ENCODE results near the gene CPNE1. TPM values are rescaled to one million over a fixed set of nuclear protein-coding genes. Genes with fewer than 3 reads are reported as not detected.

CPNE1 gene
- total and polyA plus RNA-seq, 3 experiments from 2014 or later = 295 to 378 (median 305) TPM

DNA sequence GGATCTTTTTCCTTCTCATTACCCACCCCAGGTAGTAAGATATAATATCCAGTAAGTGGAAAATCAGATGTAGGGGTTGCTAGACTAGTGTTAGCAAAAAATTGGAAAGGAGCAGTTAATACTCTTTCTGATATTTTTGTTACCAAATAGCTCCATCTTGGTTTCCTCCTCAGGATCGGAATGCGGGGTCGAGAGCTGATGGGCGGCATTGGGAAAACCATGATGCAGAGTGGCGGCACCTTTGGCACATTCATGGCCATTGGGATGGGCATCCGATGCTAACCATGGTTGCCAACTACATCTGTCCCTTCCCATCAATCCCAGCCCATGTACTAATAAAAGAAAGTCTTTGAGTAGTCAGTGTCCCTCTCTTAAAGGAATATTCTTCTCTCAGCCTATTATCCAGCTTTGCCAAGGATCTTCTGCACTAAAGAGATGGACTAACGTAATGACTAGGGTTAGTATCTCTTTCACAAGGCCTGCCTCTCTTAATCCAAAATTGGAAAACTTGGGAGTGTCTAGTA is 36.0 kb upstream of the CPNE1 start:
- H3K9me3 ChIP-seq (ENCODE audit: low read length) = no peaks in the 10 kb centered on the region
- Mint-ChIP-seq H3K27ac (peak overlapping the region; percentile 87 to 98 (median 96)), H3K27me3 (peaks cover 0 to 2% of the 10 kb centered on the region in 2 donors), H3K4me3 (peak overlapping the region; percentile 41 to 96 (median 94)), H3K9me3 (peaks cover 0 to 2% (median 0%) of the 10 kb centered on the region in 5 donors), H3K4me1 (peaks cover 37 to 60% (median 58%) of the 10 kb centered on the region in 3 donors), H3K36me3 (peaks cover 9 to 66% (median 15%) of the 10 kb centered on the region in 3 donors)
- H3K4me1 ChIP-seq (ENCODE audit: insufficient read depth, low read length) = peaks cover 21% of the 10 kb centered on the region
- H3K36me3 ChIP-seq (ENCODE audit: insufficient read depth, low read length) = peaks cover 23% of the 10 kb centered on the region
- no peaks in the 10 kb centered on the region for H3K27me3 ChIP-seq (ENCODE audit: insufficient read depth, low read length, poor library complexity, severe bottlenecking)
- peak overlapping the region; percentile 94 for H3K27ac ChIP-seq (ENCODE audit: low read depth, low read length)
- POLR2A ChIA-PET = interaction anchor here (0.6 to 2.3 kb wide), 5 partner anchors 37 to 1185 kb away, joined by 3 to 19 read pairs (median 8); partner anchors contain the start of genes DYNLRB1, RBM39 and SCAND1
- no peak overlapping the region for H3K4me3 ChIP-seq (ENCODE audit: low read length)
- no peak for DNase-seq
- CTCF ChIA-PET = interaction anchor here (1.6 to 2.7 kb wide), 2 partner anchors 42 to 100 kb away, joined by 5 to 10 read pairs; partner anchors contain the start of gene RBM39

DNA sequence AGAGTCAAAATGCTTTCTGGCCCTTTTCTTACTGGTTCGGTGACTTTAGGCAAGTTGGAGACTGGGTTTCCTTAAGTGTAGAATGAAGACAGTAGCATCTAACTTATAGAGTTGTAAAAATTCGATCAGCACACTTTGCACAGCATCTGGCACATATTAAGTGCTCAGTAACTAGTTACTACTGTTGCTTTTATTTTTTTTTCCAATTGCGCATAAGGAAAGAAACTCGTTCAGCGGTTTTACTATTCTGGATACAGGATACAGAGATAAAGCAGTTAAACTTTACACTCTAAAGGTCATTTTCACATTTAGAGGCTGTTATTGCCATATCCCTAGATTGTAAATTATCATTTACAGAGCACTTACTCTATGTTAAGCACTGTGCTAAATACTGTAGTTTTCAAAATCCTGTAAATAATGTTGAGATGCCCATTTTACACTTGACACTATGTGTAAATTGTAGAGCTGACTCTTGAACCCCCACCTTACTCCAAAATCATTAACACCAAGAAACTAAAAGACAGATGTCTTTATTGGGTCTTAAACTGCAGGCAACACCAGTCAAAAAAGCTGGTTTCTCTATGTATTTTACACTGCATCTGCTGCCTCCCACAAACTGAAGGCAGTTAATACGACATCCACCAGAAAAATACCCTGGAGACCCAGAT is 35.4 kb upstream of the CPNE1 start:
- H3K4me1 Mint-ChIP-seq = peaks cover 37 to 64% (median 62%) of the 10 kb centered on the region in 3 donors
- CTCF ChIA-PET = interaction anchor here (1.6 to 2.7 kb wide), 2 partner anchors 42 to 99 kb away, joined by 5 to 10 read pairs; partner anchors contain the start of gene RBM39
- H3K4me1 ChIP-seq (ENCODE audit: insufficient read depth, low read length) = peaks cover 21% of the 10 kb centered on the region
- H3K36me3 ChIP-seq (ENCODE audit: insufficient read depth, low read length) = peaks cover 17% of the 10 kb centered on the region
- POLR2A ChIA-PET = interaction anchor here (0.6 to 2.3 kb wide), 6 partner anchors 9 to 1184 kb away, joined by 3 to 19 read pairs (median 6); partner anchors contain the start of genes DYNLRB1, RBM39 and SCAND1
- peak overlapping the region; percentile 87 to 96 (median 94) for H3K4me3 Mint-ChIP-seq
- no peaks in the 10 kb centered on the region for H3K9me3 ChIP-seq (ENCODE audit: low read length)
- peak overlapping the region; percentile 92 to 98 (median 97) for H3K27ac Mint-ChIP-seq
- H3K4me3 ChIP-seq (ENCODE audit: low read length) = peak overlapping the region; percentile 93
- peak overlapping the region; percentile 94 for H3K27ac ChIP-seq (ENCODE audit: low read depth, low read length)
- no peak for DNase-seq
- H3K36me3 Mint-ChIP-seq = peaks cover 12 to 66% (median 15%) of the 10 kb centered on the region in 3 donors
- H3K27me3 Mint-ChIP-seq = peaks cover 0 to 2% of the 10 kb centered on the region in 2 donors
- H3K27me3 ChIP-seq (ENCODE audit: insufficient read depth, low read length, poor library complexity, severe bottlenecking) = no peaks in the 10 kb centered on the region
- H3K9me3 Mint-ChIP-seq = peaks cover 0 to 2% (median 0%) of the 10 kb centered on the region in 5 donors

DNA sequence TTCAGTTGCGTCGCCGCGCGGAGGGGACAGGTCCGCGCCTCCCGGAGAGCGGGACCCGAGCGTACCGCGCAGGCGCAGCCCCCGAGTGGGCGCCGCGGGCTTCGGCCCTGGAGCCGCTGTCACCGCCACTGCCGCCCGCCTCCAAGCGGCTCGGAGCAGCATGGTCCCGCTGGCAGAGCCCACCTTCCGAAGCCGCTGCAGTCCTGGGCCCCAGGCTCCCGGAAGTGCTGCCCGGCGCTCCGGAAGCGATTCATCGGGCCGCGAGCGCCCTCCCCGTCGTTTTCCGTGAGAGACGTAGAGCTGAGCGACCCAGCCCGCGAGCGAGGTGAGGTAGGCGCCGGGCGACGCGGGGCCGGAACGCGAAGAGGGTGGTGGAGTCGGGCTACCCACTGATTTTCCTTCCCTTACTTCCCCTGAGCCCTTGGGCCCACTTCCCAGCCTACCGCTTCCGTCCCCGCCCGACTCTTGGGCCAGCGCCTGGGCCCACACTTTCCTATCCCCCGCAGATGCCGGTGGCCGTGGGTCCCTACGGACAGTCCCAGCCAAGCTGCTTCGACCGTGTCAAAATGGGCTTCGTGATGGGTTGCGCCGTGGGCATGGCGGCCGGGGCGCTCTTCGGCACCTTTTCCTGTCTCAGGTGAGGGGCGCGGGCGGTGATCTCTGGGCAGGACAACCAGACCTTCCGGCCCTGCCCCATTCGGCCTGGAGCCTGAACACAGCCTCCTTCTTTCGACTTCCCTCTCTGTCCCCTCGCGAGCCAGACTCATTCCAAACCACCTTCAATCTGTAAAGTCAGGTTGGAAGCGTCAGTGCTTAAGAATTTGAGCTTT is 34.6 kb upstream of the CPNE1 start, which contains the start of the genes NFS1 and ROMO1:
Gene NFS1, minus strand, starts transcription at position 226 of the 830 bp plus-strand sequence. Its CDS starts 64 bp downstream, at position 162.
Gene ROMO1, plus strand, starts transcription at position 279 of the 830 bp plus-strand sequence. Its CDS starts 228 bp downstream, at position 507.
- no peaks in the 10 kb centered on the region for H3K27me3 ChIP-seq (ENCODE audit: insufficient read depth, low read length, poor library complexity, severe bottlenecking)
- peak within 1 kb of the TSS; percentile 94 for H3K27ac ChIP-seq (ENCODE audit: low read depth, low read length)
- Mint-ChIP-seq H3K9me3 (peaks cover 0 to 2% (median 0%) of the 10 kb centered on the region in 5 donors), H3K4me1 (peaks cover 34 to 59% (median 58%) of the 10 kb centered on the region in 3 donors), H3K36me3 (peaks cover 8 to 63% (median 10%) of the 10 kb centered on the region in 3 donors), H3K27ac (peak within 1 kb of the TSS; percentile 92 to 98 (median 97)), H3K27me3 (peaks cover 0 to 2% of the 10 kb centered on the region in 2 donors), H3K4me3 (peak within 1 kb of the TSS; percentile 87 to 96 (median 94))
- no peaks in the 10 kb centered on the region for H3K9me3 ChIP-seq (ENCODE audit: low read length)
- peak within 1 kb of the TSS; percentile 93 for H3K4me3 ChIP-seq (ENCODE audit: low read length)
- ChIA-PET POLR2A (interaction anchor here (0.6 to 2.3 kb wide), 8 partner anchors 9 to 255 kb away, joined by 3 to 19 read pairs (median 4); partner anchors contain the start of genes RBM39 and SCAND1), CTCF (interaction anchor here (0.6 to 2.7 kb wide), 2 partner anchors 80 to 98 kb away, joined by 3 to 10 read pairs; no protein-coding TSS in a partner anchor)
- peak; percentile 81 to 92 (median 82) for DNase-seq
- peaks cover 21% of the 10 kb centered on the region for H3K4me1 ChIP-seq (ENCODE audit: insufficient read depth, low read length)
- peaks cover 10% of the 10 kb centered on the region for H3K36me3 ChIP-seq (ENCODE audit: insufficient read depth, low read length)

DNA sequence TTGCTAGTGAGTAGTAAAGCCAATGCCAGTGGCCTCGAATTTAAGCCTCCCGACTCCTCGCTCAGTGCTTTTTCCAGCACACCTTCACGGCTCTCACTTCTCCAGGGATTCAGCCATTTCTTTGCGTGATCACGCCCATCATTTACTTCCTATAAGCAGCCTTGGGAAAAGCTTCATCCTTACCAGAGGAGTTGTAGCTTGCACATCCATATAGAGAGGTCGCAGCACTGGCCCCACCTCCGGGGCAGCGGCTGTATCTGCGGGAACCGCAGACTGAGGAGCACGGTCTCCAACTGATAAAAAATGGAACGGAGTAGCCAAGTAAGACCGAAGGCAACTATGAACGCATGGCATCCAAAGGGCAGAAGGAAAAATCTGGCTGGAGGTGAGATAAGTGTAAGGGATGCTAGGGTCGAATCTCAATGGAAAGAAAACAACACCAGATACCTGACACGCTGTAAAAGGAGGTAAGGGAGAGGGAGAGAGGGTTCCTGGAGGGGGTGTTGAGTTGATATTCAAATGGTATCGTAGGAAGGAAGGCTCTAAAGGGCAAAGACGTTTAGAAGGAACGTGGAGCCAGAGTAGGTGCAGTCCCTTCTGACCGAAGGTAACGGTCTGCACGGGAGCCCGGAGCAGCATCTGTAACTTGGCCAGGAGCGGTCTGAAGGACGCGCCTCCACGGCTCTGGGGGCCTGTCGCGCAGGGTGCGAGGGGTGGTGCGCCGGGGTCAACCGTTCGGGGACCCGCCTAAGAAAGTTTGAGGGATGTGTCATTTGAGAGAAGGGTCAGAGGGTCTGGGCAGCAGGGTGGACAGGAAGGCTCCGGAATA is 33.8 kb upstream of the CPNE1 start:
- H3K9me3 Mint-ChIP-seq = peaks cover 0 to 2% (median 0%) of the 10 kb centered on the region in 5 donors
- Histone ChIP-seq H3K36me3 (ENCODE audit: insufficient read depth, low read length) (peaks cover 2% of the 10 kb centered on the region), H3K4me3 (ENCODE audit: low read length) (peak overlapping the region; percentile 93), H3K4me1 (ENCODE audit: insufficient read depth, low read length) (peaks cover 21% of the 10 kb centered on the region), H3K9me3 (ENCODE audit: low read length) (no peaks in the 10 kb centered on the region), H3K27ac (ENCODE audit: low read depth, low read length) (peak overlapping the region; percentile 94), H3K27me3 (ENCODE audit: insufficient read depth, low read length, poor library complexity, severe bottlenecking) (no peaks in the 10 kb centered on the region)
- peaks cover 32 to 54% (median 50%) of the 10 kb centered on the region in 3 donors for H3K4me1 Mint-ChIP-seq
- H3K36me3 Mint-ChIP-seq = peaks cover 3 to 55% (median 7%) of the 10 kb centered on the region in 3 donors
- ChIA-PET CTCF (interaction anchor here (0.6 kb wide), 1 partner anchor 79 kb away, joined by 3 read pairs; no protein-coding TSS in a partner anchor), POLR2A (interaction anchor here (0.7 to 2.3 kb wide), 5 partner anchors 10 to 75 kb away, joined by 3 to 19 read pairs (median 8); partner anchors contain the start of gene RBM39)
- H3K27ac Mint-ChIP-seq = peak overlapping the region; percentile 91 to 98 (median 92)
- peak overlapping the region; percentile 87 to 96 (median 94) for H3K4me3 Mint-ChIP-seq
- peak in 1 of 5 donors; percentile 49 for DNase-seq
- H3K27me3 Mint-ChIP-seq = peaks cover 0 to 2% of the 10 kb centered on the region in 2 donors

DNA sequence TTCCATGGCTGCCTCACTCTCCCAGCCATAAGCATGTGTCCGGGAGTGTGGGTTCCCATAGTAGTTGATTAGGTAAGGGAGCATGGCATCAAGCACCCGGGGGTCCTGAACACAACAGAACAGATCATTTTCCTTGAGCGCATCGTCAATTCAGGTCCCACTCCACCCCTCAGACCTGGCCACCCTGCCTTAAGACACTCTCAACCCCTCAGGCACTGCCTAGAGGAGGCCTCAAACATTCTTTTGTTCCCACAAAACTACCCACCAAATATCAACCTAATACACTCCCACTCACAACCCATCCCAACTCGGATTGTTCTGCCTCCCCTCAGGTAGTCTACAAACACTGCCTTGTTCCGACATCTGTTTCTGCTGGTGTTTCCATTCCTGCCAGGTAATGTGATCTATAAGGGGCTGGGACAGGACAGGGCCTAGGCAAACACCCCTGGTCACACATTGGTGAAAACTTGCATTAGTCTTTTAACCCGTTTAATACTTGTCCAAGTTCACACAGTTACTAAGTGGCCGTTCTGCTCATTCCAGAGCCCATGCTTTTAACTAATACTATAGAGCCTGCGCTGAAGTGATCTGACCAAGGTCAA is 33.1 kb upstream of the CPNE1 start:
- Histone ChIP-seq H3K36me3 (ENCODE audit: insufficient read depth, low read length) (no peaks in the 10 kb centered on the region), H3K4me1 (ENCODE audit: insufficient read depth, low read length) (peaks cover 21% of the 10 kb centered on the region), H3K27ac (ENCODE audit: low read depth, low read length) (peak overlapping the region; percentile 94), H3K9me3 (ENCODE audit: low read length) (no peaks in the 10 kb centered on the region), H3K4me3 (ENCODE audit: low read length) (peak overlapping the region; percentile 93), H3K27me3 (ENCODE audit: insufficient read depth, low read length, poor library complexity, severe bottlenecking) (no peaks in the 10 kb centered on the region)
- peaks cover 0 to 2% (median 0%) of the 10 kb centered on the region in 5 donors for H3K9me3 Mint-ChIP-seq
- H3K36me3 Mint-ChIP-seq = peaks cover 0 to 54% (median 6%) of the 10 kb centered on the region in 3 donors
- H3K27me3 Mint-ChIP-seq = peaks cover 0 to 2% of the 10 kb centered on the region in 2 donors
- peaks cover 30 to 53% (median 46%) of the 10 kb centered on the region in 3 donors for H3K4me1 Mint-ChIP-seq
- peak overlapping the region; percentile 87 to 96 (median 94) for H3K4me3 Mint-ChIP-seq
- ChIA-PET CTCF (no interaction called here), POLR2A (no interaction called here)
- peak overlapping the region; percentile 5 to 98 (median 92) for H3K27ac Mint-ChIP-seq
- peak in 1 of 5 donors; percentile 21 for DNase-seq

DNA sequence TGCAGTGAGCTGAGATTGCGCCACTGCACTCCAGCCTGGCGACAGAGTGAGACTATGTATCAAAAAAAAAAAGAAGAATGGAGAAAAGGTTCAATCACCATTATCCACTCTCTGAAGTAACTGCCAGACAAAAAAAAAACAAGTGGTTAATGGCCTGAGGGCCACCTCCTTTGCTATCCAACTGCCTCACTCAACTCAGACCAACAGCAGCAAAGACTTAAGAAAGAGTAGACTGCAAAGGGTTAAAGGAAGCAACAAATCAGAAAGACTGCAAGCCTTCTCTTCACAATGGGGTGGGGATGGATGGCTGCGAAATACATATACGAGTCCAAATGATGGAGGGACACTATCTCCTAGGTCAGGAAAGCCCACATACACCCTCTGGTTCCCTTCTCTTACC is 31.3 kb upstream of the CPNE1 start:
- Mint-ChIP-seq H3K27me3 (peaks cover 0 to 2% of the 10 kb centered on the region in 2 donors), H3K27ac (peak overlapping the region in 2 of 8 donors; percentile 43 to 45), H3K36me3 (peaks cover 0 to 48% (median 3%) of the 10 kb centered on the region in 3 donors), H3K9me3 (peaks cover 0 to 2% (median 0%) of the 10 kb centered on the region in 5 donors), H3K4me1 (peaks cover 30 to 46% (median 39%) of the 10 kb centered on the region in 3 donors), H3K4me3 (peak overlapping the region in 3 of 7 donors; percentile 23 to 82 (median 33))
- CTCF ChIA-PET = interaction anchor here (1.6 kb wide), 1 partner anchor 95 kb away, joined by 3 read pairs; no protein-coding TSS in a partner anchor
- POLR2A ChIA-PET = no interaction called here
- no peak for DNase-seq
- H3K27ac ChIP-seq (ENCODE audit: low read depth, low read length) = no peak overlapping the region
- no peaks in the 10 kb centered on the region for H3K36me3 ChIP-seq (ENCODE audit: insufficient read depth, low read length)
- no peak overlapping the region for H3K4me3 ChIP-seq (ENCODE audit: low read length)
- H3K9me3 ChIP-seq (ENCODE audit: low read length) = no peaks in the 10 kb centered on the region
- H3K4me1 ChIP-seq (ENCODE audit: insufficient read depth, low read length) = peaks cover 21% of the 10 kb centered on the region
- H3K27me3 ChIP-seq (ENCODE audit: insufficient read depth, low read length, poor library complexity, severe bottlenecking) = no peaks in the 10 kb centered on the region

Data from CD8-positive, alpha-beta memory T cell (primary cell).